GM18951 (cell line): ENCODE measurements around the gene HHATL.

Experiments
- POLR2A ChIP-seq: IDR thresholded peaks from 4 replicates; pipeline ENCODE4 v1.6.1; 2011; ENCODE audit warnings: mild to moderate bottlenecking; ENCODE audit not compliant: insufficient read length, insufficient read depth; ENCODE audit errors: extremely low read depth
- in situ Hi-C: fragments of 300-500 bp; cut with MboI; formaldehyde crosslinking; loops from one replicate; pipeline ENCODE4 v1.12.0; 2022; ENCODE audit warnings: low sequenced_read_pairs, mixed read lengths, inconsistent platforms; ENCODE audit not compliant: unreplicated experiment

The HHATL gene

GRCh38 chr3:42662037-42662812, 40.4 kb downstream of the HHATL start:
- TF ChIP-seq POLR2A, result no peak
- in situ Hi-C loops, result no loop called here

GRCh38 chr3:42661593-42662022, 41.0 kb downstream of the HHATL start:
- in situ Hi-C loops, result no loop called here
- TF ChIP-seq POLR2A, result no peak

- in situ Hi-C loops, result no loop called here
These were observed 41.7 kb downstream of the HHATL start for GRCh38 chr3:42660898-42661297.

GRCh38 chr3:42660131-42660715, 42.4 kb downstream of the HHATL start:
- in situ Hi-C loops, result no loop called here
- TF ChIP-seq POLR2A, result no peak

More at GRCh38 chr3:42660898-42661297, 41.7 kb downstream of the HHATL start:
- TF ChIP-seq POLR2A, result no peak

- TF ChIP-seq POLR2A, result no peak
- in situ Hi-C loops, result no loop called here
These were observed 43.0 kb downstream of the HHATL start for GRCh38 chr3:42659451-42660130.

- in situ Hi-C loops, result no loop called here
- TF ChIP-seq POLR2A, result no peak
These were observed 43.7 kb downstream of the HHATL start for GRCh38 chr3:42658771-42659390.

- no peak for TF ChIP-seq POLR2A
- in situ Hi-C loops, result no loop called here
These were observed 44.4 kb downstream of the HHATL start for GRCh38 chr3:42658091-42658770.

- in situ Hi-C loops, result no loop called here
- TF ChIP-seq POLR2A, result no peak
These were observed 44.9 kb downstream of the HHATL start for GRCh38 chr3:42657675-42658074.

GRCh38 chr3:42656680-42657610, 45.7 kb downstream of the HHATL start:
- no peak for TF ChIP-seq POLR2A
- in situ Hi-C loops, result no loop called here

GRCh38 chr3:42655980-42656679, 46.5 kb downstream of the HHATL start:
- in situ Hi-C loops, result no loop called here
- no peak for TF ChIP-seq POLR2A

GRCh38 chr3:42655331-42655888, 47.2 kb downstream of the HHATL start:
- in situ Hi-C loops, result no loop called here
- TF ChIP-seq POLR2A, result no peak
